Neuronal stem cell (in vitro differentiated cells): Measurements from ENCODE around the gene PFN2.

Experiments used
- DNase-seq: peaks from one replicate; pipeline ENCODE4 v3.0.0-alpha.2; 2013; ENCODE audit warnings: low spot score
- H2AFZ ChIP-seq: one replicate; pipeline ENCODE4 v1.6.1; 2013; ENCODE audit warnings: mild to moderate bottlenecking, low read length, inconsistent platforms
- H2AK5ac ChIP-seq: 2 replicates; pipeline ENCODE4 v1.6.1; 2013; ENCODE audit warnings: low read depth, mild to moderate bottlenecking, inconsistent platforms, low read length, moderate library complexity, mixed read lengths
- H2BK120ac ChIP-seq: 2 replicates; pipeline ENCODE4 v1.6.1; 2013; ENCODE audit warnings: low read depth, mild to moderate bottlenecking, inconsistent platforms, low read length, moderate library complexity, mixed read lengths
- H2BK12ac ChIP-seq: one replicate; pipeline ENCODE4 v1.6.1; 2013; ENCODE audit warnings: low read length, inconsistent platforms
- H2BK15ac ChIP-seq: 2 replicates; pipeline ENCODE4 v1.6.1; 2013; ENCODE audit warnings: mild to moderate bottlenecking, low read length, inconsistent platforms, mixed read lengths
- H2BK5ac ChIP-seq: one replicate; pipeline ENCODE4 v1.6.1; 2013; ENCODE audit warnings: inconsistent platforms, mild to moderate bottlenecking, low read length, moderate library complexity
- H3K14ac ChIP-seq: one replicate; pipeline ENCODE4 v1.6.1; 2013; ENCODE audit warnings: low read length, inconsistent platforms
- H3K18ac ChIP-seq: 2 replicates; pipeline ENCODE4 v1.6.1; 2013; ENCODE audit warnings: low read length, inconsistent platforms
- H3K23ac ChIP-seq: 2 replicates; pipeline ENCODE4 v1.6.1; 2013; ENCODE audit warnings: low read depth, mild to moderate bottlenecking, mixed read lengths, low read length, inconsistent platforms; ENCODE audit not compliant: poor library complexity
- H3K27ac ChIP-seq: replicated peaks from 3 replicates; pipeline ENCODE4 v1.5.1; 2013; ENCODE audit warnings: low read length, inconsistent platforms
- H3K27me3 ChIP-seq, 3 experiments: 2 replicates each; pipeline ENCODE4 v1.6.1; 2013; ENCODE audit warnings: low read length in 3 of 3, mild to moderate bottlenecking in 2 of 3, inconsistent platforms in 1 of 3, low read depth in 1 of 3, mixed read lengths in 1 of 3, moderate library complexity in 1 of 3; ENCODE audit not compliant: control insufficient read depth in 3 of 3, insufficient read depth in 3 of 3
- H3K36me3 ChIP-seq, 2 donors: replicated peaks in 1 of 2; 2 replicates each; pipeline ENCODE4 v1.6.1; 2013; ENCODE audit warnings: low read length in 2 of 2; ENCODE audit not compliant: control insufficient read depth in 2 of 2, insufficient read depth in 2 of 2
- H3K4ac ChIP-seq: 2 replicates; pipeline ENCODE4 v1.6.1; 2013; ENCODE audit warnings: inconsistent platforms, mild to moderate bottlenecking, low read length, moderate library complexity
- H3K4me1 ChIP-seq, 2 donors: 1 replicate in 1 of 2; 2 replicates in 1 of 2; pipeline ENCODE4 v1.6.1; 2013; ENCODE audit warnings: low read length in 2 of 2, low read depth in 1 of 2; ENCODE audit not compliant: control insufficient read depth in 2 of 2, insufficient read depth in 1 of 2
- H3K4me2 ChIP-seq: one replicate; pipeline ENCODE4 v1.6.1; 2013; ENCODE audit warnings: mild to moderate bottlenecking, low read length, inconsistent platforms; ENCODE audit not compliant: insufficient read depth, poor library complexity, severe bottlenecking
- H3K4me3 ChIP-seq, 2 donors: 2 replicates each; pipeline ENCODE4 v1.5.1; 2013; ENCODE audit warnings: low read length in 2 of 2, mild to moderate bottlenecking in 2 of 2, inconsistent platforms in 1 of 2, moderate library complexity in 1 of 2
- H3K79me1 ChIP-seq: one replicate; pipeline ENCODE4 v1.6.1; 2013; ENCODE audit warnings: low read depth, mild to moderate bottlenecking, inconsistent platforms, low read length, moderate library complexity
- H3K9ac ChIP-seq: one replicate; pipeline ENCODE4 v1.6.1; 2013; ENCODE audit warnings: mild to moderate bottlenecking, low read depth, low read length, inconsistent platforms; ENCODE audit not compliant: poor library complexity
- H3K9me3 ChIP-seq, 2 donors: replicated peaks in 1 of 2; 2 replicates each; pipeline versions ENCODE3 to v1.6.1; 2013; ENCODE audit warnings: low read length in 2 of 2, mild to moderate bottlenecking in 2 of 2, inconsistent platforms in 1 of 2, low read depth in 1 of 2, mixed read lengths in 1 of 2, moderate library complexity in 1 of 2; ENCODE audit not compliant: control insufficient read depth in 2 of 2, insufficient read depth in 1 of 2
- H4K8ac ChIP-seq: one replicate; pipeline ENCODE4 v1.6.1; 2013; ENCODE audit warnings: low read depth, mild to moderate bottlenecking, inconsistent platforms, low read length, moderate library complexity
- H4K91ac ChIP-seq: one replicate; pipeline ENCODE4 v1.6.1; 2013; ENCODE audit warnings: low read length, low read depth, mild to moderate bottlenecking, inconsistent platforms; ENCODE audit not compliant: poor library complexity
- WGBS, 2 donors: extraction: QIAGEN DNeasy Blood & Tissue Kit; methylation state at CpG; one replicate each; pipeline ENCODE4 v1.1.7; 2013; ENCODE audit warnings: missing lambda C conversion rate in 2 of 2, mixed read lengths in 1 of 2; ENCODE audit not compliant: insufficient read length in 2 of 2, insufficient replicate concordance in 1 of 2; ENCODE audit errors: extremely low coverage in 2 of 2; 5-methylcytosine and 5-hydroxymethylcytosine counted together

PFN2 gene

DNA sequence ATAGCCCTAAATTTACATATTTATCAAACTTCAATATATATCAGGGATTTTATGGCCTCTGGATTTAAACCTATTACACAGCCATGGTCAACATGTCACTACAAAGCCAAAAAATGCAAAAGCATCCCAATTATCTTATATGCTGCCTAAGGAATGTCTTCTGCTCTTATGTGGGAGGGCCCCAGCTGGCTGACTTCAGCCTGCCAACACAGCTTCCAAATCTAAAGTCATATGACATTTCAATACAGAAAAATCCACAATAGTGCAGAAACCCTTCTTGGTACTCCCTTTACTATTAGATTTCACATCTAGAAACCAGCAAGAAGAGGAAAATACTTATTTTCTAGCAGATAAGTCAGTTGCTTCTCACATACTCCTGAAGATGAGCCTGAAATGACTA, 6.4 kb downstream of the PFN2 start:
- Histone ChIP-seq H2BK120ac (no peak overlapping the region), H3K27ac (no peak overlapping the region), H3K4ac (no peak overlapping the region), H3K14ac (no peak overlapping the region), H3K23ac (no peak overlapping the region), H3K79me1 (peaks cover 4% of the 10 kb centered on the region), H3K4me2 (no peak overlapping the region), H4K91ac (no peak overlapping the region), H2AFZ (no peak overlapping the region), H2BK12ac (no peak overlapping the region), H3K4me1 (peaks cover 2 to 15% of the 10 kb centered on the region in 2 donors), H3K27me3 (no peaks in the 10 kb centered on the region), H3K9ac (no peak overlapping the region), H2AK5ac (no peak overlapping the region), H4K8ac (no peak overlapping the region), H3K9me3 (no peaks in the 10 kb centered on the region), H2BK15ac (no peak overlapping the region), H3K4me3 (no peak overlapping the region), H3K18ac (no peak overlapping the region), H3K36me3 (peaks cover 13 to 87% of the 10 kb centered on the region in 2 donors), H2BK5ac (no peak overlapping the region)
- DNase-seq = no peak

DNA sequence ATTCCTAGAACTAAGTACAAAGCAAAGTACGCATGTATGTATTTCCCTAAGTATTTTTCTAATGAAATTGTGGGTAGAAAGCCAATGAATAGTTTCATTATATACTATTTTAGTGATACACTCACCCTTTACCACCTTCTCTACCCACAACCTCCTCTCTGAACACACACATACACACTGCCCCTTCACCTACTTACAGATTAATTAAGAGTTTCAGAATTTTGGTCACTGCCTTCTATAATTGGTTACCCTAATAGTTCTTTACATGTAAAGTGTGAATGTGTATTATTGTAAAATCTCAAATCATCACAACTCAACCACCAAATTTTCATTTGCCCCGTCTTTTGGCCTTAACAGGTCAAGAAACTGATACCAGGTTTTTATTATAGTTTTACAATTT, 7.2 kb downstream of the PFN2 start:
- Histone ChIP-seq H3K4me3 (no peak overlapping the region), H4K8ac (no peak overlapping the region), H3K79me1 (peaks cover 4% of the 10 kb centered on the region), H3K4me2 (no peak overlapping the region), H3K18ac (no peak overlapping the region), H2BK120ac (no peak overlapping the region), H3K4ac (no peak overlapping the region), H3K36me3 (peaks cover 13 to 95% of the 10 kb centered on the region in 2 donors), H3K27ac (no peak overlapping the region), H3K9me3 (no peaks in the 10 kb centered on the region), H2AK5ac (no peak overlapping the region), H3K4me1 (peaks cover 2 to 15% of the 10 kb centered on the region in 2 donors), H3K27me3 (no peaks in the 10 kb centered on the region), H3K9ac (no peak overlapping the region), H2BK12ac (no peak overlapping the region), H2AFZ (no peak overlapping the region), H4K91ac (no peak overlapping the region), H3K23ac (no peak overlapping the region), H2BK15ac (no peak overlapping the region), H3K14ac (no peak overlapping the region), H2BK5ac (no peak overlapping the region)
- no peak for DNase-seq
- WGBS, 2 donors = no CpG with 5 or more reads among the region's 2 CpGs

DNA sequence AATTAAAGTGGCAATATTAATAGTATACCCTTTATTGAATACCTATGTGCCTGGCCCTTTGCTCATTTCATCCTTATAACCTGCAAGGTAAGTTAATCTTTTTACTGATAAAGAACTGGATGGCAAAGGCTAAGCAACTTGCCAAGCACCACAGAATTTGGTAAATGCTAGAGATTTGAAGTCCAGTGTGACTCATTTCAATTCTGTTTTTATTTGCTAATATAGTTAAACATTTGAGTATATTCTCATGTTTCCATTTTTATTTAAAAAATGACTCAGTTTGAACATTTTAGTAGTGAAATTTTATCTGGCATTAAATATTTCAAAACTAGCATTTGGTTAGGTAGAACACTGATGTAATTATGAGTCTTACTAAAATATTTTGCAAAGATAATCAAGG, 11.3 kb downstream of the PFN2 start:
- Histone ChIP-seq H3K23ac (no peak overlapping the region), H3K9me3 (peaks cover 0 to 7% of the 10 kb centered on the region in 2 donors), H2BK120ac (no peak overlapping the region), H2BK12ac (no peak overlapping the region), H3K27me3 (no peaks in the 10 kb centered on the region), H3K79me1 (peaks cover 1% of the 10 kb centered on the region), H3K4ac (no peak overlapping the region), H3K4me1 (peaks cover 0 to 1% of the 10 kb centered on the region in 2 donors), H2AFZ (no peak overlapping the region), H2BK15ac (no peak overlapping the region), H2AK5ac (no peak overlapping the region), H4K8ac (no peak overlapping the region), H3K36me3 (peaks cover 5 to 95% of the 10 kb centered on the region in 2 donors), H3K9ac (no peak overlapping the region), H3K4me3 (no peak overlapping the region), H3K18ac (no peak overlapping the region), H4K91ac (no peak overlapping the region), H2BK5ac (no peak overlapping the region), H3K14ac (no peak overlapping the region), H3K4me2 (no peak overlapping the region), H3K27ac (no peak overlapping the region)
- no peak for DNase-seq

DNA sequence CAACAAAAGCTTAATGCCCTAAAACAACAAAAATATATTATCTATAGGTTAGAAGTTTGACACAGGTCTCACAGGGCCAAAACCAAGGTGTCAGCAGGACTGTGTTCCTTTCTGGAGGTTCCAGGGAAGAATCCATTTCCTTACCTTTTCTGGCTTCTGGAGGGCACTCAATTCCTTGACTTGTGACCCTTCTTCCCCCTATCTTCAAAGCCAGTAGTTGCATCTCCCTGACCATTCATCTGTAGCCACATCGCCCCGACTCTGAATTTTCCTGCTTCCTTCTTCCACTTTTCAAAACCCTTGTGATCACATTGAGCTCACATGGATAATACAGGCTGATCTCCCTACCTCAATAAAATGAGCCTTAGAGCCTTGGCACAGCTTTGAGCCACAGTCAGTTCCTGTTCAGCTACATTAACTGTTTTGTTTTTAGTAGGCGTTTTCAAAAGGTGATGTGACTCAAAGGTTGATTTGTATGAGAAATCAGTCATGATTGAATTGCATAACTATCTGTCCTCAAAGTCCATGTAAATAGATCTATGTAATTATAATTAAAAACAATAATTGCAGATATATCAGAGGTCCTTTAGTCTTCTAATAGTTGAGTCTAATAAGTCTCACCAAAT, 12.4 kb downstream of the PFN2 start:
- Histone ChIP-seq H3K18ac (no peak overlapping the region), H2BK5ac (no peak overlapping the region), H3K9ac (no peak overlapping the region), H3K27ac (no peak overlapping the region), H3K4ac (no peak overlapping the region), H2AFZ (no peak overlapping the region), H4K8ac (no peak overlapping the region), H3K79me1 (no peaks in the 10 kb centered on the region), H3K23ac (no peak overlapping the region), H2BK15ac (no peak overlapping the region), H2BK12ac (no peak overlapping the region), H3K4me1 (no peaks in the 10 kb centered on the region), H3K36me3 (peaks cover 5 to 95% of the 10 kb centered on the region in 2 donors), H2AK5ac (no peak overlapping the region), H3K4me2 (no peak overlapping the region), H2BK120ac (no peak overlapping the region), H4K91ac (no peak overlapping the region), H3K14ac (no peak overlapping the region), H3K4me3 (no peak overlapping the region), H3K27me3 (no peaks in the 10 kb centered on the region), H3K9me3 (peaks cover 0 to 15% of the 10 kb centered on the region in 2 donors)
- WGBS, 2 donors = no CpG with 5 or more reads among the region's 3 CpGs
- DNase-seq = no peak
